GM12892 (cell line): ENCODE measurements around the gene PPM1B.

Experiments
- POLR2A ChIP-seq: IDR thresholded peaks from 2 replicates; pipeline ENCODE4 v1.6.1; 2011; ENCODE audit warnings: low read depth, low read length, control low read depth
- POLR2AphosphoS5 ChIP-seq: IDR thresholded peaks from 2 replicates; pipeline ENCODE4 v1.6.1; 2011; ENCODE audit warnings: low read depth, low read length, control low read depth

GRCh38 chr2:44152865-44153669 is 15.6 kb upstream of the PPM1B start:
- TF ChIP-seq POLR2AphosphoS5, result no peak
- TF ChIP-seq POLR2A, result no peak
